Ureter (tissue), 1 donor: Measurements from ENCODE around the gene DYNLT1. TPM values are rescaled to one million over a fixed set of nuclear protein-coding genes. Genes with fewer than 3 reads are reported as not detected.
"Not testable (repeated sequence)": the region's sequence is repeated elsewhere in the genome, so short reads cannot be mapped to it uniquely, and the experiment has no call there.

Experiments used
- DNase-seq: peaks from one replicate; pipeline ENCODE4 v3.0.0-alpha.2; 2020; ENCODE audit warnings: low spot score
- total RNA-seq: library from RNA; stranded (reverse); gene quantifications from one replicate; pipeline ENCODE4 v1.2.4, GENCODE V29; 2023
- donor health status: DM: yes; HTN: yes; CAD: no.

Gene DYNLT1
- total RNA-seq: 117 TPM

- DNase-seq: peak; percentile 93
These were observed at the start of gene DYNLT1 for GRCh38 chr6:158644231-158645063. DYNLT1 (minus strand) TSS chr6:158644743; CDS start chr6:158644708, 35 bp downstream.

GRCh38 chr6:158688860-158689259 is 44.3 kb upstream of the DYNLT1 start:
- DNase-seq: no peak

- no peak for DNase-seq
These were observed 43.0 kb upstream of the DYNLT1 start for GRCh38 chr6:158687506-158687905.

GRCh38 chr6:158686791-158687381 is 42.3 kb upstream of the DYNLT1 start:
- no peak for DNase-seq

- DNase-seq: no peak
These were observed 41.8 kb upstream of the DYNLT1 start for GRCh38 chr6:158686311-158686710.

- DNase-seq: no peak
These were observed 40.3 kb upstream of the DYNLT1 start for GRCh38 chr6:158684745-158685324.

GRCh38 chr6:158684311-158684710 is 39.8 kb upstream of the DYNLT1 start:
- DNase-seq: peak; percentile 28

- DNase-seq: no peak
These were observed 35.9 kb upstream of the DYNLT1 start for GRCh38 chr6:158680481-158680880.

GRCh38 chr6:158680015-158680414 is 35.5 kb upstream of the DYNLT1 start:
- no peak for DNase-seq

GRCh38 chr6:158677906-158678578 is 33.5 kb upstream of the DYNLT1 start:
- no peak for DNase-seq

- not testable (repeated sequence) for DNase-seq
These were observed 32.6 kb upstream of the DYNLT1 start for GRCh38 chr6:158677094-158677493.

GRCh38 chr6:158674342-158675131 is 30.0 kb upstream of the DYNLT1 start:
- no peak for DNase-seq

- DNase-seq: no peak
These were observed 28.2 kb upstream of the DYNLT1 start for GRCh38 chr6:158672726-158673125.

GRCh38 chr6:158672119-158672518 is 27.6 kb upstream of the DYNLT1 start:
- DNase-seq: not testable (repeated sequence)

- DNase-seq: no peak
These were observed 24.8 kb upstream of the DYNLT1 start for GRCh38 chr6:158669145-158670035.

GRCh38 chr6:158668707-158669103 is 24.2 kb upstream of the DYNLT1 start:
- DNase-seq: no peak

- DNase-seq: no peak
These were observed 22.9 kb upstream of the DYNLT1 start for GRCh38 chr6:158667360-158667981.

GRCh38 chr6:158666628-158667359 is 22.3 kb upstream of the DYNLT1 start:
- DNase-seq: peak; percentile 58

GRCh38 chr6:158665332-158665731 is 20.8 kb upstream of the DYNLT1 start:
- DNase-seq: no peak
